HUDEP-2 (cell line): ENCODE data around the gene LMNB1.
"Not testable (repeated sequence)": the region's sequence is repeated elsewhere in the genome, so short reads cannot be mapped to it uniquely, and the experiment has no call there.

Source experiments
- DNase-seq, 76 experiments: peaks; one replicate each; lab custom pipeline; 2025; ENCODE audit not compliant: unreplicated experiment in 76 of 76; lab: John Stamatoyannopoulos, UW

LMNB1 gene

GRCh38 chr5:126852841-126853271 lies 75.9 kb downstream of the LMNB1 start:
- no peak for DNase-seq

- DNase-seq, result not testable (repeated sequence)
Measured at GRCh38 chr5:126853541-126854307, 76.8 kb downstream of the LMNB1 start.

- DNase-seq, result no peak
Measured at GRCh38 chr5:126854526-126855110, 77.7 kb downstream of the LMNB1 start.

- no peak for DNase-seq
Measured at GRCh38 chr5:126855266-126855665, 78.3 kb downstream of the LMNB1 start.

GRCh38 chr5:126857472-126858410 lies 80.8 kb downstream of the LMNB1 start:
- no peak for DNase-seq

- no peak for DNase-seq
Measured at GRCh38 chr5:126858441-126858840, 81.5 kb downstream of the LMNB1 start.

GRCh38 chr5:126863402-126863801 lies 86.5 kb downstream of the LMNB1 start:
- DNase-seq, result no peak

- DNase-seq, result peak in 1 of 76 experiments; percentile 11
Measured at GRCh38 chr5:126864042-126864688, 87.2 kb downstream of the LMNB1 start.

GRCh38 chr5:126865299-126865698 lies 88.4 kb downstream of the LMNB1 start:
- DNase-seq, result no peak

GRCh38 chr5:126866851-126867636 lies 90.1 kb downstream of the LMNB1 start:
- DNase-seq, result no peak

- no peak for DNase-seq
Measured at GRCh38 chr5:126868338-126869004, 91.5 kb downstream of the LMNB1 start.

- DNase-seq, result no peak
Measured at GRCh38 chr5:126869005-126869451, 92.1 kb downstream of the LMNB1 start.

- no peak for DNase-seq
Measured at GRCh38 chr5:126871441-126871840, 94.5 kb downstream of the LMNB1 start.

GRCh38 chr5:126872561-126873354 lies 95.8 kb downstream of the LMNB1 start:
- DNase-seq, result no peak

- no peak for DNase-seq
Measured at GRCh38 chr5:126875303-126875785, 98.4 kb downstream of the LMNB1 start.

GRCh38 chr5:126877602-126878001 lies 100.7 kb downstream of the LMNB1 start:
- no peak for DNase-seq

- DNase-seq, result no peak
Measured at GRCh38 chr5:126878085-126878484, 101.1 kb downstream of the LMNB1 start.

- DNase-seq, result no peak
Measured at GRCh38 chr5:126878634-126879033, 101.7 kb downstream of the LMNB1 start.
